Activated naive CD8-positive, alpha-beta T cell treated with anti-CD3 and anti-CD28 coated beads, Interleukin-2, amount 50 U/mL, for 16 hours (primary cell): ENCODE results near the gene FNTB.

ENCODE experiments used
- DNase-seq: peaks from one replicate; pipeline ENCODE4 v3.0.0-alpha.2; 2020; ENCODE audit warnings: low read depth, low spot score

FNTB gene

DNA sequence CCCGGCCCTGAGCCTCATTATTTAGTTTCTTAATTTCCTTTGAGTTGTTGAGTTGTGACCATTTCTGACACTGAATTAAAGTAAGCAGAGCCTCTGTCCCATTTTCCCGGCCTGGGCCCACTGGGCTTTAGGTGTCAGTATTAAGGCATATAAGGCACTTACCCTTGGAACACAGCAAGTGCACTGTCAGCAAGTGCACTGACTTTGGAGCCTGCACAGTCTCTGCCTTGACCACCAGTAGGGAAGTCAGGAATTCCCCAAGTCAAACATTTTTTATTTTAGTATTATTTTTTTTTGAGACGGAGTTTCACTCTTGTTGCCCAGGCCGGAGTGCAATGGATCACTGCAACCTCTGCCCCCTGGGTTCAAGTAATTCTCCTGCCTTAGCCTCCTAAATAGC, 59.0 kb downstream of the FNTB start:
- no peak for DNase-seq

GRCh38 chr14:65052832-65053231, 66.1 kb downstream of the FNTB start:
- no peak for DNase-seq

DNA sequence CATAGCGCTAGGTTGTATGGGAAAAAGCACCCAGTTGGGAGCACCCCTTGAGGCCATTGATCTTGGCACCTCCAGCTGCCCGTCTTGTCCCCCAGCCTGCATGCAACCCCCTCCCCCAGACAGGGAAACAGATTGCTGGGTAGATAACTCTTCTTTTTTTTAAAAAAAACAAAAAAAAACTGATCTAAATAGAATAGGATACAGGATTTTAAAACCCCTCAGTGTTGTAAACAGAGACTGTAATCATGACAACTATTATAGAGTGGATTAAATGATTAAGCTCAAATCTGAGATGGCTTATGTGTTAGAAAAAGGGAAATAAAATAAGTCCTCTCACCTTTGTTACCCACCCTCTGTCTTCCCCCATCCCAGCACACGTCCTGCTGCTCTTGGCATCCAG, 66.8 kb downstream of the FNTB start:
- DNase-seq: no peak

- no peak for DNase-seq
Measured at GRCh38 chr14:65054471-65055085, 67.9 kb downstream of the FNTB start.

DNA sequence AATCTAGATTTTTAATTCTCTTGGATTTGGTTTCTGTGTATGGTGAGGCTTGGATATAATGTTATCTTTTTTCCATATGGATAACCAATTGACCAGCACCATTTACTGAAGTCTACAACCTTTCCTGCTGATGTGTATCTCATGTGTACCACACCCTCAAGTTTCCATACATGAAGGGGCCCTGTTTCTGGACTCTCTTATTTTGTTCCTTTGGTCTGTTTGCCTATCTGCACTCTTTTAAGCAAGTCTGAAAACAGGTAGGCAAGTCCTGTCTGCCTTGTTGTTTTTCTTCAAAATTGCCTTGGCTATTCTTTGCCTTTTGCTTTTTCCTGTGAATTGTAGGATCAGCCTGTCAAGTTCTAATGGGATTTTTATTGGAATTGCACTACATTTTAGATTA, 71.0 kb downstream of the FNTB start:
- no peak for DNase-seq

- no peak for DNase-seq
Measured at GRCh38 chr14:65062096-65063075, 75.7 kb downstream of the FNTB start.

GRCh38 chr14:65065719-65066118, 79.0 kb downstream of the FNTB start:
- DNase-seq: no peak

GRCh38 chr14:65069874-65070413, 83.2 kb downstream of the FNTB start:
- DNase-seq: no peak

DNA sequence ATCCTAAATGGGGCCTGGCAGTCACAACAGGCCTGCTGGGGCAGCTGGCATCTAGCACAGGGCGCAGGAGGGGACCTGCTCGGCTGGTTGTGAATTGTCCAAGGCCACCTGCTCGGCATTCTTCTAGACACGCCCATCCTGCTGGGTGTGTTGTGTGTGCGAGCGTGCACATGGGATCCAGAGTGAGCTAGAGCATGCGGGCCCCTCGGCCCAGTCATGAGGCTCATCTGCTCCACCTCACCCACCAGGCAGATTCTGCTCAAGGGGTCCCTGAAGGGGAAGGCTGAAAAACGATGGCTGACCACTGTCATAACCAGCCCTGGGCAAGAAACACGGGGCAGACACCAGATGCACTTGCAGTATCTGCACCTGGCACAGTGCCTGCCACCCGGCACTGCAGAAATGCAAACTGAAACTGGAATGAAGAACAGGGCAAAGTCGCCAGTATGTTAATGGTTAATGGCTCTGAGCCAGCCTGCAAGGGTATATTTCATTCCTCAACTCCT, 83.8 kb downstream of the FNTB start:
- no peak for DNase-seq

GRCh38 chr14:65071544-65071943, 84.8 kb downstream of the FNTB start:
- DNase-seq: no peak

DNA sequence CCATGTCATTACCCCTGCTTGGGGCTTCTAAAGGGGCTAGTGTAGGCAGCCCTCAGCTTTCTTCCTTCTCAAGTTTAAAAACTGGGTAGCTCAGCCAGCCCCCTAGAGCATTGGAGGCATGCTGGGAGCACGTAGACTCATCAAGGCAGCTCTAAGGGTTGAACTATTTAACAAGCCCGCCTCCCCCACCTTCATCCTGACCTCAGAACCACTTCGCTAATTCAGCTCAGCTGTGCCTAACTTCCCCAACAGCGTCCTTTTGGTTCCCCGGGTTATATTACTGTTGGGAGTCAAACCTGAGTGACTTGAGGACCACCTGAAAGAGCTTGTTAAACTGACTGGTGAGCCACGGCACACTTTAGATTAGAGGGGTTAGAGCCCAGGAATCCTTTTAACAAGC, 85.6 kb downstream of the FNTB start:
- DNase-seq: no peak

DNA sequence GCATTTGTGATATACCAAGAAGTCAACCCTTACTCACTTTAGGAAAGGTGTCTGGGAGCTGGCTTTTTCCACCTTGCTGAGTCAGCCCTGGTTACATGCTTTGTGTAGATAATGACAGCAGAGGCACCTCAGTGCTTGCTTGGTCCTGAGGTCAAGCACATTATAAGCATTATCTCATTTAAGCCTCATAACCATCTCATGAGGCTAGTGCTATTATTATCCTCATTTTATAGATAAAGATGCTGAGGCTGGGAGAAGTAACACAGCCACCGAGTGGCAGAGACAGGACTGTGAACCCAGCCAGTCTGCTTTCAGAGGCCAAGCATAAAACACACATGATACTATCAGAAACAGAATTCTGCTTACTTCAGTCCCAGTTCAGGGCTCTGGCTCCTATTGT, 86.2 kb downstream of the FNTB start:
- DNase-seq: no peak

- no peak for DNase-seq
Measured at GRCh38 chr14:65073605-65074201, 87.0 kb downstream of the FNTB start.

GRCh38 chr14:65074449-65075150, 87.9 kb downstream of the FNTB start:
- no peak for DNase-seq

- no peak for DNase-seq
Measured at GRCh38 chr14:65075628-65076325, 89.1 kb downstream of the FNTB start.

GRCh38 chr14:65077318-65077717, 90.6 kb downstream of the FNTB start:
- no peak for DNase-seq

GRCh38 chr14:65079201-65079600, 92.5 kb downstream of the FNTB start:
- DNase-seq: no peak

GRCh38 chr14:65079768-65080167, 93.1 kb downstream of the FNTB start:
- no peak for DNase-seq

DNA sequence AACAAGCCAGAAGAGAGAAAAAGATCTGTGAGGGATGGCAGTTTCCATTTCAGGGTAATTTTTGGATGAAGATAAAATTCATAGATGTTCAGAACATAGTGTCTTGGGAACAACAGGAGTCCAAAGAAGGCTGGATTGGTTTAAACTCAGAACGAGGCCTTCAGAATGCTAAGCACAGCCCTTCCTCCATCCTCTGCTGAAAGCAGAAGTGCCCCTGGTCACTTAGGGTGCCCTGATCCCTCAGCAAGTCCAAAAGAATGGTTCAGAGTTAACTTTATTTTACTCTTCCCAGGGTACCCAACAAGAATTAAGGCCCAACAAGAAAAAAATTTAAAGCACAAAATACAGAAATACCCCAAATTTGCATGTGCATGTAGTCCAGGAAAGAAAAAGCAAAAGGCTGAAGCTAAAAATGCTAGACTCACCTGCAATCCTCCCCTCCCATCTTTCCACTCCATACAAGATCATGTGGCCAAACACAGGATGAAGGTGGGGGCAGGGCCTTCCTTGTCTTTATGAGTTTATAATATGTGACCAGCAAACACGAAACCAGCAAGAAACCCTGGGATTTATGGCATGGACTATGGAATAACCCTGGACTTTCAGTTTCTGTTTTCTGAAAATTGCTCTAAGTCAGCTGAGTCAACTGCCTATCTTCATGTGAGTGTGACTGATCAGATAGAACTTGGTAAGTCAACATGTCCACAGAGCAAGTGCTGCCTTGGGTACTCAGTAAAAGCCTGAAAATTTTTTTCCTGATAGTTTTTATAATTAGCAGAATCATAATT, 94.5 kb downstream of the FNTB start:
- DNase-seq: no peak

GRCh38 chr14:65082930-65083329, 96.2 kb downstream of the FNTB start:
- DNase-seq: no peak
